ENCODE measurements around the gene SEC22A.

The SEC22A gene

GRCh38 chr3:123201557-123202427, at the start of gene SEC22A:
Gene SEC22A, plus strand, starts transcription at chr3:123201943. Its CDS starts 7,275 bp downstream, at chr3:123209218.
- no peaks in the 10 kb centered on the region for H3K36me3 ChIP-seq (ENCODE audit: control insufficient read depth, insufficient read depth, low read length)
- H3K4me3 ChIP-seq (ENCODE audit: low read length) = peak within 1 kb of the TSS; percentile 94
- no peaks in the 10 kb centered on the region for H3K27me3 ChIP-seq (ENCODE audit: control insufficient read depth, insufficient read depth, low read length)
- no peaks in the 10 kb centered on the region for H3K9me3 ChIP-seq (ENCODE audit: control insufficient read depth, low read length)
- H3K4me1 ChIP-seq (ENCODE audit: control insufficient read depth, insufficient read depth, low read length) = no peaks in the 10 kb centered on the region
- peak within 1 kb of the TSS; percentile 99 for H3K9ac ChIP-seq (ENCODE audit: low read length)

- Histone ChIP-seq H3K9me3 (ENCODE audit: control insufficient read depth, low read length) (no peaks in the 10 kb centered on the region), H3K36me3 (ENCODE audit: control insufficient read depth, insufficient read depth, low read length) (peaks cover 9% of the 10 kb centered on the region), H3K4me3 (ENCODE audit: low read length) (no peak overlapping the region), H3K9ac (ENCODE audit: low read length) (no peak overlapping the region), H3K4me1 (ENCODE audit: control insufficient read depth, insufficient read depth, low read length) (peaks cover 42% of the 10 kb centered on the region), H3K27me3 (ENCODE audit: control insufficient read depth, insufficient read depth, low read length) (no peaks in the 10 kb centered on the region)
These were observed 49.1 kb upstream of the SEC22A start for GRCh38 chr3:123152687-123153086.

- Histone ChIP-seq H3K4me3 (ENCODE audit: low read length) (no peak overlapping the region), H3K9ac (ENCODE audit: low read length) (no peak overlapping the region), H3K36me3 (ENCODE audit: control insufficient read depth, insufficient read depth, low read length) (peaks cover 9% of the 10 kb centered on the region), H3K27me3 (ENCODE audit: control insufficient read depth, insufficient read depth, low read length) (no peaks in the 10 kb centered on the region), H3K9me3 (ENCODE audit: control insufficient read depth, low read length) (no peaks in the 10 kb centered on the region), H3K4me1 (ENCODE audit: control insufficient read depth, insufficient read depth, low read length) (peaks cover 49% of the 10 kb centered on the region)
These were observed 48.4 kb upstream of the SEC22A start for GRCh38 chr3:123153125-123154019.

- peaks cover 9% of the 10 kb centered on the region for H3K36me3 ChIP-seq (ENCODE audit: control insufficient read depth, insufficient read depth, low read length)
- peak overlapping the region; percentile 14 for H3K9ac ChIP-seq (ENCODE audit: low read length)
- H3K4me1 ChIP-seq (ENCODE audit: control insufficient read depth, insufficient read depth, low read length) = peaks cover 52% of the 10 kb centered on the region
- no peak overlapping the region for H3K4me3 ChIP-seq (ENCODE audit: low read length)
- H3K9me3 ChIP-seq (ENCODE audit: control insufficient read depth, low read length) = no peaks in the 10 kb centered on the region
- H3K27me3 ChIP-seq (ENCODE audit: control insufficient read depth, insufficient read depth, low read length) = no peaks in the 10 kb centered on the region
These were observed 47.4 kb upstream of the SEC22A start for GRCh38 chr3:123154020-123154985.

GRCh38 chr3:123155471-123156011, 46.2 kb upstream of the SEC22A start:
- Histone ChIP-seq H3K4me1 (ENCODE audit: control insufficient read depth, insufficient read depth, low read length) (peaks cover 52% of the 10 kb centered on the region), H3K9ac (ENCODE audit: low read length) (no peak overlapping the region), H3K36me3 (ENCODE audit: control insufficient read depth, insufficient read depth, low read length) (peaks cover 15% of the 10 kb centered on the region), H3K9me3 (ENCODE audit: control insufficient read depth, low read length) (no peaks in the 10 kb centered on the region), H3K4me3 (ENCODE audit: low read length) (no peak overlapping the region), H3K27me3 (ENCODE audit: control insufficient read depth, insufficient read depth, low read length) (no peaks in the 10 kb centered on the region)

GRCh38 chr3:123156276-123156995, 45.3 kb upstream of the SEC22A start:
- H3K36me3 ChIP-seq (ENCODE audit: control insufficient read depth, insufficient read depth, low read length) = peaks cover 17% of the 10 kb centered on the region
- H3K9ac ChIP-seq (ENCODE audit: low read length) = no peak overlapping the region
- H3K9me3 ChIP-seq (ENCODE audit: control insufficient read depth, low read length) = no peaks in the 10 kb centered on the region
- H3K27me3 ChIP-seq (ENCODE audit: control insufficient read depth, insufficient read depth, low read length) = no peaks in the 10 kb centered on the region
- no peak overlapping the region for H3K4me3 ChIP-seq (ENCODE audit: low read length)
- peaks cover 52% of the 10 kb centered on the region for H3K4me1 ChIP-seq (ENCODE audit: control insufficient read depth, insufficient read depth, low read length)

GRCh38 chr3:123157209-123157597, 44.5 kb upstream of the SEC22A start:
- Histone ChIP-seq H3K4me3 (ENCODE audit: low read length) (no peak overlapping the region), H3K27me3 (ENCODE audit: control insufficient read depth, insufficient read depth, low read length) (no peaks in the 10 kb centered on the region), H3K36me3 (ENCODE audit: control insufficient read depth, insufficient read depth, low read length) (peaks cover 17% of the 10 kb centered on the region), H3K4me1 (ENCODE audit: control insufficient read depth, insufficient read depth, low read length) (peaks cover 52% of the 10 kb centered on the region), H3K9me3 (ENCODE audit: control insufficient read depth, low read length) (no peaks in the 10 kb centered on the region), H3K9ac (ENCODE audit: low read length) (no peak overlapping the region)

GRCh38 chr3:123157598-123158287, 44.0 kb upstream of the SEC22A start:
- Histone ChIP-seq H3K4me1 (ENCODE audit: control insufficient read depth, insufficient read depth, low read length) (peaks cover 52% of the 10 kb centered on the region), H3K36me3 (ENCODE audit: control insufficient read depth, insufficient read depth, low read length) (peaks cover 17% of the 10 kb centered on the region), H3K9me3 (ENCODE audit: control insufficient read depth, low read length) (no peaks in the 10 kb centered on the region)

GRCh38 chr3:123158330-123158729, 43.4 kb upstream of the SEC22A start:
- no peaks in the 10 kb centered on the region for H3K27me3 ChIP-seq (ENCODE audit: control insufficient read depth, insufficient read depth, low read length)
- H3K9ac ChIP-seq (ENCODE audit: low read length) = no peak overlapping the region
- H3K4me1 ChIP-seq (ENCODE audit: control insufficient read depth, insufficient read depth, low read length) = peaks cover 52% of the 10 kb centered on the region
- H3K36me3 ChIP-seq (ENCODE audit: control insufficient read depth, insufficient read depth, low read length) = peaks cover 17% of the 10 kb centered on the region
- no peak overlapping the region for H3K4me3 ChIP-seq (ENCODE audit: low read length)
- H3K9me3 ChIP-seq (ENCODE audit: control insufficient read depth, low read length) = no peaks in the 10 kb centered on the region

More at GRCh38 chr3:123157598-123158287, 44.0 kb upstream of the SEC22A start:
- no peaks in the 10 kb centered on the region for H3K27me3 ChIP-seq (ENCODE audit: control insufficient read depth, insufficient read depth, low read length)
- H3K9ac ChIP-seq (ENCODE audit: low read length) = no peak overlapping the region
- no peak overlapping the region for H3K4me3 ChIP-seq (ENCODE audit: low read length)

- Histone ChIP-seq H3K36me3 (ENCODE audit: control insufficient read depth, insufficient read depth, low read length) (peaks cover 17% of the 10 kb centered on the region), H3K9ac (ENCODE audit: low read length) (no peak overlapping the region)
These were observed 42.8 kb upstream of the SEC22A start for GRCh38 chr3:123158899-123159390.

More at GRCh38 chr3:123158899-123159390, 42.8 kb upstream of the SEC22A start:
- no peaks in the 10 kb centered on the region for H3K9me3 ChIP-seq (ENCODE audit: control insufficient read depth, low read length)
- H3K4me3 ChIP-seq (ENCODE audit: low read length) = no peak overlapping the region
- peaks cover 47% of the 10 kb centered on the region for H3K4me1 ChIP-seq (ENCODE audit: control insufficient read depth, insufficient read depth, low read length)
- no peaks in the 10 kb centered on the region for H3K27me3 ChIP-seq (ENCODE audit: control insufficient read depth, insufficient read depth, low read length)

All from mucosa of stomach (tissue), 1 donor.